HepG2 (cell line): Measurements from ENCODE around the gene RNGTT. TPM values are rescaled to one million over a fixed set of nuclear protein-coding genes. Genes with fewer than 3 reads are reported as not detected.
A peak's percentile ranks its signal among the peaks of the same experiment; 100 is the strongest.

ENCODE experiments used
- AHR ChIP-seq: IDR thresholded peaks from 2 replicates; pipeline ENCODE4 v1.6.1; 2018; ENCODE audit warnings: missing genetic modification reagents, missing compliant biosample characterization
- ARID4A ChIP-seq: sonication (generic); formaldehyde crosslinking; IDR thresholded peaks from 2 replicates; pipeline ENCODE4 v1.5.0; 2020; ENCODE audit warnings: mild to moderate bottlenecking, missing genetic modification reagents, borderline replicate concordance
- BRD4 ChIP-seq: sonication (generic); formaldehyde crosslinking; IDR thresholded peaks from 2 replicates; pipeline ENCODE4 v1.4.0; 2020; ENCODE audit warnings: missing genetic modification reagents
- FOSL2 ChIP-seq: sonication (generic); formaldehyde crosslinking; IDR thresholded peaks from 2 replicates; pipeline ENCODE4 v1.4.0; 2020; ENCODE audit warnings: missing genetic modification reagents
- FOXP4 ChIP-seq: sonication (generic); formaldehyde crosslinking; IDR thresholded peaks from 2 replicates; pipeline ENCODE4 v1.4.0; 2020; ENCODE audit warnings: missing genetic modification reagents
- HNRNPH1 ChIP-seq: fragments of 200-400 bp; formaldehyde crosslinking; optimal IDR thresholded peaks from 2 replicates; pipeline ENCODE3; 2017; ENCODE audit warnings: mild to moderate bottlenecking, low read depth, low read length
- MXI1 ChIP-seq: IDR thresholded peaks from 3 replicates; pipeline ENCODE4 v1.6.1; 2012; ENCODE audit warnings: low read depth, low read length, inconsistent platforms, borderline replicate concordance
- NR0B2 ChIP-seq: sonication (generic); formaldehyde crosslinking; IDR thresholded peaks from 2 replicates; pipeline ENCODE4 v1.4.0; 2020; ENCODE audit warnings: mild to moderate bottlenecking, missing genetic modification reagents
- PHF20 ChIP-seq: sonication (generic); formaldehyde crosslinking; IDR thresholded peaks from 2 replicates; pipeline ENCODE4 v1.5.0; 2020; ENCODE audit warnings: mild to moderate bottlenecking, missing genetic modification reagents
- PHF21A ChIP-seq: sonication (generic); formaldehyde crosslinking; IDR thresholded peaks from 2 replicates; pipeline ENCODE4 v1.5.0; 2020; ENCODE audit warnings: mild to moderate bottlenecking, missing genetic modification reagents
- TEF ChIP-seq: sonication (generic); formaldehyde crosslinking; IDR thresholded peaks from 2 replicates; pipeline ENCODE4 v1.5.0; 2020; ENCODE audit warnings: missing genetic modification reagents
- THAP8 ChIP-seq: sonication (generic); formaldehyde crosslinking; IDR thresholded peaks from 2 replicates; pipeline ENCODE4 v1.5.1; 2020; ENCODE audit warnings: missing genetic modification reagents, mild to moderate bottlenecking, borderline replicate concordance
- UBTF ChIP-seq: sonication (generic); formaldehyde crosslinking; IDR thresholded peaks from 2 replicates; pipeline ENCODE4 v1.4.0; 2020; ENCODE audit warnings: mild to moderate bottlenecking, missing genetic modification reagents
- ZNF124 ChIP-seq: sonication (generic); formaldehyde crosslinking; IDR thresholded peaks from 2 replicates; pipeline ENCODE4 v1.4.0; 2020; ENCODE audit warnings: missing genetic modification reagents
- ZNF749 ChIP-seq: sonication (generic); formaldehyde crosslinking; IDR thresholded peaks from 2 replicates; pipeline ENCODE4 v1.8.0; 2022; ENCODE audit warnings: mild to moderate bottlenecking, missing genetic modification reagents, moderate library complexity, borderline replicate concordance
- ZNF781 ChIP-seq: sonication (generic); formaldehyde crosslinking; IDR thresholded peaks from 2 replicates; pipeline ENCODE4 v1.5.1; 2020; ENCODE audit warnings: borderline replicate concordance, mild to moderate bottlenecking, missing genetic modification reagents; ENCODE audit errors: not compliant biosample characterization
- ZNF784 ChIP-seq: sonication (generic); formaldehyde crosslinking; IDR thresholded peaks from 2 replicates; pipeline ENCODE4 v1.5.1; 2020; ENCODE audit warnings: missing genetic modification reagents, mild to moderate bottlenecking, borderline replicate concordance
- ZSCAN29 ChIP-seq: sonication (generic); formaldehyde crosslinking; conservative IDR thresholded peaks from 2 replicates; pipeline ENCODE4 v1.4.0; 2020; ENCODE audit warnings: mild to moderate bottlenecking, missing genetic modification reagents
- polyA plus RNA-seq, 8 experiments: library from polyadenylated mRNA; depleted of rRNA in 3 of 8; stranded (reverse) in 7 of 8; unstranded in 1 of 8; fragments of >200 nt; fragmentation: Illumina TruSeq in 4 of 8; extraction: Trizol in 4 of 8; gene quantifications; 2 replicates each; pipeline versions ENCODE4 v1.2.1 to v1.2.3, GENCODE V29; 2011 to 2016; ENCODE audit warnings: low read depth in 4 of 8, missing spikeins in 1 of 8, mixed read lengths in 1 of 8; ENCODE audit not compliant: insufficient read depth in 1 of 8
- total RNA-seq, 5 experiments: library from RNA; depleted of rRNA; stranded (reverse); fragments of >200 nt; fragmentation: Illumina TruSeq; extraction: Trizol; gene quantifications; 2 replicates each; pipeline ENCODE4 v1.2.3, GENCODE V29; 2016; ENCODE audit warnings: low read depth in 1 of 5

Gene RNGTT
- total and polyA plus RNA-seq, 2 of the 13 experiments (the other 11 are each of a cell fraction or from before 2014, with no cell fraction given): 6.0 to 22.6 TPM

- TF ChIP-seq UBTF (CRISPR knock-in tag) (no peak), ARID4A (no peak), PHF21A (CRISPR knock-in tag) (peak; percentile 41; the same call in 1 of the 2 replicates), BRD4 (no peak), THAP8 (no peak), ZNF781 (no peak), ZNF784 (CRISPR knock-in tag) (no peak; the same call in 1 of the 2 replicates), NR0B2 (CRISPR knock-in tag) (no peak), AHR (no peak), FOSL2 (CRISPR knock-in tag) (peak; percentile 58), HNRNPH1 (no peak), MXI1 (0 out of 3 replicates have a peak, but pooled peaks have one; percentile 21), PHF20 (no peak), TEF (CRISPR knock-in tag) (no peak), ZNF124 (no peak), FOXP4 (CRISPR knock-in tag) (peak; percentile 96), ZNF749 (CRISPR knock-in tag) (no peak), ZSCAN29 (0 out of 2 replicates have a peak, but pooled peaks have one; percentile 61)
Measured at GRCh38 chr6:88709819-88710246, 253.6 kb downstream of the RNGTT start (continued).
